GM19328 (cell line): ENCODE results near the gene PAN2.
A peak's percentile ranks its signal among the peaks of the same experiment; 100 is the strongest.
"Not testable (repeated sequence)": the region's sequence is repeated elsewhere in the genome, so short reads cannot be mapped to it uniquely, and the experiment has no call there.

Experiments
- ATAC-seq: cut with Tn5 transposase; IDR thresholded peaks from one replicate; pipeline ENCODE4 v1.9.1; 2021; ENCODE audit warnings: mild to moderate bottlenecking, moderate library complexity; ENCODE audit not compliant: unreplicated experiment

The PAN2 gene

GRCh38 chr12:56272468-56272867 is 61.3 kb downstream of the PAN2 start:
- not testable (repeated sequence) for ATAC-seq

GRCh38 chr12:56271031-56271430 is 62.8 kb downstream of the PAN2 start:
- ATAC-seq = no peak

GRCh38 chr12:56267443-56268071 is 66.2 kb downstream of the PAN2 start:
- ATAC-seq = peak; percentile 11

- peak; percentile 85 for ATAC-seq
Measured at GRCh38 chr12:56266693-56267442, 66.9 kb downstream of the PAN2 start, which contains the start of gene COQ10A. Gene COQ10A, plus strand, starts transcription at chr12:56266942. Its CDS starts 177 bp downstream, at chr12:56267119.
